C4-2B (cell line): ENCODE data around the gene TPR.
A peak's percentile ranks its signal among the peaks of the same experiment; 100 is the strongest.
"Not testable (repeated sequence)": the region's sequence is repeated elsewhere in the genome, so short reads cannot be mapped to it uniquely, and the experiment has no call there.

Experiments
- H3K27ac ChIP-seq: fragments of 450-650 bp; 2 replicates; pipeline ENCODE4 v1.5.1; 2017
- ZFX ChIP-seq: fragments of 450-650 bp; IDR thresholded peaks from 2 replicates; pipeline ENCODE4 v1.6.1; 2017
- TF ChIP-seq, protein P1 (sequence below): fragments of 450-650 bp; conservative IDR thresholded peaks from 2 replicates; pipeline ENCODE4 v1.5.1; 2017; ENCODE audit warnings: mild to moderate bottlenecking

TPR gene

DNA sequence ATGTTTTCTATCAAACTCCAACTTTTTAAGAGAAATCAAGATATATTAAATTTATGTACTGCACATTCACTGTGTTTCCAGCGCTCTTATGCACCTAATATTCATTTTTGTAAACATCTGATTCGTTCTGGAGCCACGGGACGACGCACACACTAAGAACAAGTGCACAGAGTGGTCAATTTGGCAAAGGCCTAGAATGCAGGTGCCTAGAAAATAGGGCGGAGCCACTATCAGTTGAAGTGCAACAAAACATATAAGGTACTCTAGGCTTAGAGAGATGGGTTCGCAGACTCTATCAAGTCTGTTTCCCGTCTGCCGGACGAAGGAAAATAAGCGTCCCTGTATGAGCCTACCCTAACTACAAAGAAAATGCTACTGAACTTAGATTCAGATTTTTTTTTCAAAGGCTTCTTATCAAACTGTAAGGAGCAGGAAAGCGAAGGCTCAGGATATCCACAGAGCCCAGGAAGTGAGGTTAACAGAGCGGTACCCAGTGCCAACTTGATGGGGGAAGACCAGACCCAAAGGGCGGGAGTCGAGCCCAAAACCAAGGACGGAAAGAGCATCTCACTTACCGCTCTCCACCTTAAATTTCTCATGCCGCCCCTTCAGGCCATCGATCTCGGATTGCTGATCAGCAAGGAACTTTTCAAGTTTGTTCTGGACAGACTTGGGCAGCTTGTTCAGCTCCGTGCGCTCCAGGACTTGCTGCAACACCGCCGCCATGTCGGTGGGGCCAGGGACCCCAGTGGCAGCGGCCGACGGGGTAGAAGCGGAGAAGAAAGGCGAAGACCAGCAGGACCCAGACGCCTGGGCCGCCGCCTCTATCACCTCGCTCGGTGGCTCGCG, 526 bp downstream of the TPR start:
- peak overlapping the region; percentile 94 for H3K27ac ChIP-seq
- TF ChIP-seq, protein P1, sequence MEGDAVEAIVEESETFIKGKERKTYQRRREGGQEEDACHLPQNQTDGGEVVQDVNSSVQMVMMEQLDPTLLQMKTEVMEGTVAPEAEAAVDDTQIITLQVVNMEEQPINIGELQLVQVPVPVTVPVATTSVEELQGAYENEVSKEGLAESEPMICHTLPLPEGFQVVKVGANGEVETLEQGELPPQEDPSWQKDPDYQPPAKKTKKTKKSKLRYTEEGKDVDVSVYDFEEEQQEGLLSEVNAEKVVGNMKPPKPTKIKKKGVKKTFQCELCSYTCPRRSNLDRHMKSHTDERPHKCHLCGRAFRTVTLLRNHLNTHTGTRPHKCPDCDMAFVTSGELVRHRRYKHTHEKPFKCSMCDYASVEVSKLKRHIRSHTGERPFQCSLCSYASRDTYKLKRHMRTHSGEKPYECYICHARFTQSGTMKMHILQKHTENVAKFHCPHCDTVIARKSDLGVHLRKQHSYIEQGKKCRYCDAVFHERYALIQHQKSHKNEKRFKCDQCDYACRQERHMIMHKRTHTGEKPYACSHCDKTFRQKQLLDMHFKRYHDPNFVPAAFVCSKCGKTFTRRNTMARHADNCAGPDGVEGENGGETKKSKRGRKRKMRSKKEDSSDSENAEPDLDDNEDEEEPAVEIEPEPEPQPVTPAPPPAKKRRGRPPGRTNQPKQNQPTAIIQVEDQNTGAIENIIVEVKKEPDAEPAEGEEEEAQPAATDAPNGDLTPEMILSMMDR = no peak
- peak; percentile 41; the same call in 1 of the 2 replicates for TF ChIP-seq ZFX

DNA sequence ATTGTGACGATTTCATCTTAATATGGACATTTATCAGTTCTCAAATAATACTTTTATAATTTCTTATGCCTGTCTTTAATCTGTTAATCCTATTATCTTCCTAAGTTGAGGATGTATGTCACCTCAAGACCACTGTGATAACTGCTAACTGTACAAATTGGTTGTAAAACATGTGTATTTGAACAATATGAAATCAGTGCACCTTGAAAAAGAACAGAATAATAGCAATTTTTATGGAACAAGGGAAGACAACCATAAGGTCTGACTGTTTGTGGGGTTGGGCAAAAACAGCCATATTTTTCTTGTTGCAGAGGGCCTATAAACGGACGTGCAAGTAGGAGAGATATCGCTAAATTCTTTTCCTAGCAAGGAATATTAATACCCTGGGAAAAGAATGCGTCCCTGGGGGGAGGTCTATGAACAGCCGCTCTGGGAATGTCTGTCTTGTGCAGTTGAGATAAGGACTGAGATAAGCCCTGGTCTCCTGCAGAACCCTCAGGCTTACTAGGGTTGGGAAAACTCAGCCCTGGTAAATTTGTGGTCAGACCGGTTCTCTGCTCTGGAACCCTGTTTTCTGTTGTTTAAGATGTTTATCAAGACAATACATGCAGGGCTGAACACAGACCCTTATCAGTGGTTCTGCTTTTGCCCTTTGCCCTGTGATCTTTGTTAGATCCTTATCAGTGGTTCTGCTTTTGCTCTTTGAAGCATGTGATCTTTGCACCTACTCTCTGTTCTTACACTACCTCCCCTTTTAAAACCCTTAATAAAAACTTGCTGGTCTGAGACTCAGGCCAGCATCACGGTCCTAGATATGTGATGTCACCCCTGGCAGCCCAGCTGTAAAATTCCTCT, 27.0 kb downstream of the TPR start:
- H3K27ac ChIP-seq = not testable (repeated sequence)

DNA sequence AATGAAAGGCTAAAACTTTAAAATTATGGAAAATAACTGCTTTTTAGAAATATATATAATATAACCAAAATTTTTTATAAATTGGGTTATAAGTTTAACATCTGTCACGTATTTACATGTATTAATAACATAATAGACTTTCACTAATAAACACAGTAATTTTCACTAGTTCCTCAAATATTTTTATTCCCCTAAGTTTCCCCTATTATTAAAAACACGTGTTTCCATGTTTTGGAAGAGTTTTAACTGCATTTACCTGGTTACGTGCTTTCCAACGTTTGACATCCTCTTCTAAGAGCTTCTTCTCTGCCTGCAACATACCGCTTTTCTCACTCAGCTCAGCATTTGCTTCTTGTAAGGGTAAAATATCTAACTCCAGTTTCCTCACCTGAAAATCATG, 34.3 kb downstream of the TPR start:
- no peak overlapping the region for H3K27ac ChIP-seq
- TF ChIP-seq, protein P1 = no peak
- no peak for TF ChIP-seq ZFX

DNA sequence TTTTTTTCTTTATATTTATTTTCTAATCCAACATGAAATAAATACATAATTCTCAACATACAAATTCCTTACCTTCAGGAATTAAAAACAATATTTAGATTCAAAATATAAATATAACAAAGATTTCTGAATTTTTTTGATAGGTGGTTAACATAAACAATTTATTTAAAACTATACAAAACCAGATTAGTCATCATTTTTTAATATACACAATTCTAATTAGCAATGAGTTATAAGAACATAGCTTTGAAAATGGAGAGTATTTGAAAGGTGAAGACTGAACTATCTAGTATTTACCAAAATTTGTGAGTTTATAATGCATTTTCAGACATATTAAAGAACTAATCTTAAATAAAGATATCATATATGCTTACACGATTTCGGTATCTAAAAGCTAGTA, 37.5 kb downstream of the TPR start:
- no peak overlapping the region for H3K27ac ChIP-seq
- TF ChIP-seq ZFX = no peak
- TF ChIP-seq, protein P1 = no peak

DNA sequence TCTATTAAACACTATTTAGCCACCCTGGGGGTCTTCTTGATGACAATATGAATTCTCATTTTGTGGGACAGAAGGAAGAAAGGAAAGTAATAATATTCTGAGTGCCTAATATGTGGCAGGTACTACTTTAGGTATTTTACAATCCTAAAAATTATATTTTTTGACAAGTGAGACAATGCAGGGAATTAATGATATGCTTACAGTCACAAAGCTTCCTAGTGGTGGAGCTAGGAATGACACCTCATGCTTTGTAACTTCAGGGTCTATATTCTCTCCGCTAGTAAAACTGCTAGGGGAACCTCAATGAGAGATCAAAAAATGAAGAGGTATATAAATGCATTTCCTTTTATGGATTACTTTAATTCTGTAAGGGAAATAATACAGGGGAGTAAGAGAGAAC, 44.3 kb downstream of the TPR start:
- H3K27ac ChIP-seq = no peak overlapping the region
- TF ChIP-seq, protein P1 = peak; percentile 46
- no peak for TF ChIP-seq ZFX

DNA sequence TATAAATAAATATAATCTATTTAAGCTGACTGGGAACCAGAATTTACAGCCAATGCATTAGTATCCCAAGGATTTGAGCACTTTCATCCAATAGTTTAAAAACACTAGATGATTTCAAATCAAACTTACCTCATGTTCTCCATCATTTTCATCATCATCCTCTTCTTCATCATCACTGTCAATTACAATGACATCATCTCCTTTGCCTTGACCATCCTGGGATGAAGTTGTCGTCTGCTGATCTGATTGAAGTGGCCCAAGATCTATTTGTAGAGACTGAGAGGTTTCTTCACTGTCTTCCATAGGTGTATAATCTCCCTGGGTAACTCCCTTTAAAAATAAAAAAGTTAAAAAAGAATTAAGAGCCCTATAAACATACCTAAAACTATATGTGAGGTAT, 47.7 kb downstream of the TPR start:
- TF ChIP-seq, protein P1 = no peak
- no peak for TF ChIP-seq ZFX
- no peak overlapping the region for H3K27ac ChIP-seq

DNA sequence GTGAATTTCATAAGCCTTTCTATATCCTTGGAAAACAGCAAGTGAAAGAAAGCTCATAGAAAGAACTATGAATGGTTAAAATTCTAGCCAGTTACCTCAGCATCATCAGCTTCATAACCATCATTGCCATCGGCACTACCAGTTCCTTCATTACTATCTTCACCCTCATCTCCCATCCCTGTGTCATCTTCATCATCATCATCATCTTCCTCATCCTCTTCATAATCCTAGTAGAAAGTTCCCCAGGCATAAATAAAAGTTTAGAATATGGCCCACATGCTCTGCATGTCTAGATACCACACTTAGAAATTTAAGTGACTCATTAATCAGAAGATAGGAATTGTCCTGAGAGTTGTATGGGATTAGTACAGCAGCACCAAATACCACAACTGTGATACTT, 49.0 kb downstream of the TPR start:
- no peak overlapping the region for H3K27ac ChIP-seq
- TF ChIP-seq ZFX = no peak
- TF ChIP-seq, protein P1 = no peak
